LNCAP (cell line): ENCODE measurements around the gene HELB.

Source experiments
- TF ChIP-seq, protein P1 (sequence below): fragments of 450-650 bp; IDR thresholded peaks from 2 replicates; pipeline ENCODE4 v1.5.1; 2017; ENCODE audit warnings: mild to moderate bottlenecking

HELB gene

DNA sequence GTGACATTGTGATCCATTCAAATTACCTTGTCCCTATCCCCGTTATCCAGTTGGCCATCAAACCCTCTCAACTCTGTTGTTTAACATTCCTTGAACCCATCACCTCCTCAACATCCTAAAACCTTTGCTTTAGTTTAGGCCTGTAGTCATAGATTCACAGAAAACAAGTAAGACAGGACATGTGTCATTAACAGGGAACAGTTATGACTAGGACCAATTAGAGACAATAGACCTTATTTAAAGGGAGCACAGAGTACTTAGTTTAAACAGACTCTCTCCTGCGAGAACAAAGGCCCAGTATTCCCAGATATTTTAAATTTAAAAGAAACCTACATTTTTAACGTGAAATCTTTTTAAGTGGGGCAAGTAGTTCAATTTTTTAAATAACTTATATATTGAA lies 20.0 kb upstream of the HELB start:
- TF ChIP-seq, protein P1, sequence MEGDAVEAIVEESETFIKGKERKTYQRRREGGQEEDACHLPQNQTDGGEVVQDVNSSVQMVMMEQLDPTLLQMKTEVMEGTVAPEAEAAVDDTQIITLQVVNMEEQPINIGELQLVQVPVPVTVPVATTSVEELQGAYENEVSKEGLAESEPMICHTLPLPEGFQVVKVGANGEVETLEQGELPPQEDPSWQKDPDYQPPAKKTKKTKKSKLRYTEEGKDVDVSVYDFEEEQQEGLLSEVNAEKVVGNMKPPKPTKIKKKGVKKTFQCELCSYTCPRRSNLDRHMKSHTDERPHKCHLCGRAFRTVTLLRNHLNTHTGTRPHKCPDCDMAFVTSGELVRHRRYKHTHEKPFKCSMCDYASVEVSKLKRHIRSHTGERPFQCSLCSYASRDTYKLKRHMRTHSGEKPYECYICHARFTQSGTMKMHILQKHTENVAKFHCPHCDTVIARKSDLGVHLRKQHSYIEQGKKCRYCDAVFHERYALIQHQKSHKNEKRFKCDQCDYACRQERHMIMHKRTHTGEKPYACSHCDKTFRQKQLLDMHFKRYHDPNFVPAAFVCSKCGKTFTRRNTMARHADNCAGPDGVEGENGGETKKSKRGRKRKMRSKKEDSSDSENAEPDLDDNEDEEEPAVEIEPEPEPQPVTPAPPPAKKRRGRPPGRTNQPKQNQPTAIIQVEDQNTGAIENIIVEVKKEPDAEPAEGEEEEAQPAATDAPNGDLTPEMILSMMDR: no peak

DNA sequence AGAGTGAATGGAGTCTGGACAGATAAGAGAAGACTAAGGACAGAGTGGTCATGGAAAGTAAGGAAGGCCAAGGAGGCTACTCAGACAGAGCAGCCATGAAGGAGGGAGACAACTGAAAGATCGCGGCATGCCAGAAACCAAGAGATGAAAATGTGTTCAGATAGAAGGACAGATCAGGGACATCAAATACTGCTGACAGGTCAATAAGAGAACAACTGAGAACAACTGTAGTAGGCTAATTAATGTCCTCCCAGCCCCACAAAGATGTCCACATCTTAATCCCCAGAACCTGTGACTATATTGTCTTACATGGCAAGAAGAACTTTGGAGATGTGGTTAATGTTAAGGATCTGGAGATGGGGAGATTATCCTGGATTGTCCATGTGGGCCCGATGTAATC lies 15.0 kb upstream of the HELB start:
- TF ChIP-seq, protein P1: no peak

DNA sequence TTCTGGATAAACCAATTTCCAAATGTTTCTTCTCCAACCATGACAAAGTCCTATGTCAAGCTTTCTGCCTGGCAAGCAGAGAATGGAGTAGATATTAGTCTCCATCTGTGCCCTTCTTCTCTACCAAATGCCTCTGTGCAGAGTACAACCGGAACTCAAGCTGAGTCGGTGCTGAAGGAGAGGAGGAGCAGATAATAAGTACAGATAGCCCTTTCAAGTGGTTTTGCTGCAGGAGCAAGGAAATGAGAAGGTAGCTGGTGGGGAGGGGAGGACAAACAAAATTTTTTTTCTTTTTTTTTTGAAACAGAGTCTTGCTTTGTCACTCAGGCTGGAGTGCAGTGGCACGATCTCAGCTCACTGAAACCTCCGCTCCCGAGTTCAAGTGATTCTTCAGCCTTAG lies 14.2 kb upstream of the HELB start:
- TF ChIP-seq, protein P1: no peak

DNA sequence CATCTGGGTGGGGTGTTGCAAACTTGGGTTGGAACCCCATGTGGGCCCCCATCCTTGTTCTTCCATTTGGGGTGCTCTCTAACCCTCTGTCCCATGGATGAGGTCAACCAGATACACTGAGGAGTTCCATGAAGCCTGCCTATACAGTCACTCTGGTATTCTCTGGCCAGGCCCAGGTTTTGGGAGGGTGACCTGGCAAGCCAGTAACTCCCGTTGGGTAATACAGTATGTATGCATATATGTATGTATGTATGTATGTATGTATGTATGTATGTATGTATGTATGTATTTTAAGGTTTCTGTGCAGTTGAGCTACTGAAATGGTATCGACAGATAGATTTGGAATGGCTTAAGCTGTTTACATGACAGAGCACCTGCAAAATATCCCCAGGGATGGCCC lies 12.8 kb upstream of the HELB start:
- TF ChIP-seq, protein P1: no peak

DNA sequence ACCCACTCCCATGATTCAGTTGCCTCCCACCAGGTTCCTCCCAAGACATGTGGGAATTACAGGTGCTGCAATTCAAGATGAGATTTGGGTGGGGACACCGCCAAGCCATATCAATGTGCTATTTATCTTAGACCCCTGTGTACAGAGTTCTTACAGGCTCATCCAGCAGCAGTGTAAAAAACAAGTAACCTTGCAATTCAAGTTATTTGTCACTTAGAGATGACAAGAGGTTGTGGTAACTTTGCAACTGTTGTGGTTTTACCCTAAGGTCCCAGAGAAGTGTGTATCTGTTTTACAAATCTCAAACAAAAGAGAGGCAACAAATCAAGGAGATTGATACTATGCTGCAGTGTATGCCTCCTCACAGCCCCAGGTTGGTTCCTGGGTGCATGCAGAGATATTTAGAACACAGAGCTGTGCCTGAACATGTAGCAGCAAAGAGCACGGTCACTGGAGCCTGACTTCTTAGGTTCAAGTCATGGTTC lies 11.5 kb upstream of the HELB start:
- TF ChIP-seq, protein P1: no peak

DNA sequence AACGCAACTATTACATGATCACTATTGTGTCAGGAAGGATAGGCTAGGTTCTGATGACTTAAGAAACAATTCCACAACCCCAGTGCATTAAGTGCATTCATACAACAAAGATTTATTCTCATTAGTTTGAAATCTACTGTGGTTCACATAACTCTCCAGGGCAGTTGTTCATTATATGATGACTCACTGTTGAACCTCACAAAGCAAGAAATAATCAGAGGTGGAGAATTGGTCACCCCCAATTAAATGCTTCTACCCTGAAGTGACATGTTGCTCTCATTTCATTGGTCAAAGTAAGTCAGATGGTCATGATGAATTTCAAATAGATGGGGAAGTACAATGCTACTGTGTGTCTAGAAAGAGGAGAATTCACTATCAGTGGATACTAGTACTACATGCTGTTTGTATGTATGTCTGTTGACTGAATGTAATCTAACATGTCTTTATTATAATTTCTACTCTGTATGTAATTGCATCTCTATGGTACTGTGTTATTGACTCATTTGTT lies 6.1 kb upstream of the HELB start:
- TF ChIP-seq, protein P1: no peak

DNA sequence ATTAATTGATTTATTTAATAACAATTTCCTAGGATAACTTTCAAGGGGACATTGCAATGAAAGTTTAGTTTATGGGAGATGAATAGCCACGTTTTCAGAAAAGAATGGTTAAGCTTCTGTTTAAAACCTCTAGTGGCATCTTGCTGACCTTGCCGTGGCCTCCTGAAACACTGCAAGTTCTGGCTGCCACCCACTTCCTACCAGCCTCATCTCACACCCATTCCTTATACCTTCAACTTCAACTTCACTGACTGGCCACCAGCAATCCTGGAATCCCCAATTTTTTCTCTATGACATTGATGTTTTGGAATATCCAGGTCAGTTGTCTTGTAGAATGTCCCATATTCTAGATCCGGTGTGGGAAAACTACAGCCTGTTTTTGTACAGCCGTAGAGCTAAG lies 5.2 kb upstream of the HELB start:
- TF ChIP-seq, protein P1: no peak

DNA sequence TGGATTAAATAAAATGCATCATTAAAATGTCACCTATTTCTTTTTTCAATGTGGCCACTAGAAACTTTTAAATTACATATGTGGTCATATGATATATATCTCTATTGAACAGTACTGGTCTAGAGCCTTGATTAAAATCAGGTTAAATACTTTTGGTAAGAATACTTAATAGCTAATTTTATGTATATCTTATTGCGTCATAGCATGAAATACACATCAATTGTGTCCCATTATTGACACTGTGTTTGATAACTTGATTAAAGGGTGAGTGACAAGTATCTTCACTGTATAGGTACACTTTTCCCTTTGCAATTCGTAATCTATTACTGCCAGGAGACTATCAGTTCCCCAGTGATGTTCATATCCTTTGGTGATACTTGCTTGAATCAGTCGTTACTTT lies 4.4 kb upstream of the HELB start:
- TF ChIP-seq, protein P1: no peak
